IgD-negative memory B cell (primary cell): ENCODE measurements around the gene ARF1. TPM values are rescaled to one million over a fixed set of nuclear protein-coding genes. Genes with fewer than 3 reads are reported as not detected.

ENCODE experiments used
- H3K27ac Mint-ChIP-seq, 3 donors: one replicate each; pipeline ENCODE4 v1.8.0; 2020 to 2022; ENCODE audit warnings: mild to moderate bottlenecking in 3 of 3, mixed read lengths in 3 of 3, moderate library complexity in 1 of 3
- H3K27me3 Mint-ChIP-seq: one replicate; pipeline ENCODE4 v1.8.0; 2021; ENCODE audit warnings: mixed read lengths
- H3K36me3 Mint-ChIP-seq: one replicate; pipeline ENCODE4 v1.8.0; 2020; ENCODE audit warnings: mild to moderate bottlenecking, mixed read lengths
- H3K4me1 Mint-ChIP-seq, 3 donors: one replicate each; pipeline ENCODE4 v1.8.0; 2020 to 2022; ENCODE audit warnings: mixed read lengths in 3 of 3, mild to moderate bottlenecking in 1 of 3
- H3K4me3 Mint-ChIP-seq, 4 donors: one replicate each; pipeline ENCODE4 v1.8.0; 2020 to 2022; ENCODE audit warnings: mild to moderate bottlenecking in 4 of 4, mixed read lengths in 4 of 4, moderate library complexity in 3 of 4
- H3K9me3 Mint-ChIP-seq, 3 donors: one replicate each; pipeline ENCODE4 v1.8.0; 2020 to 2021; ENCODE audit warnings: mixed read lengths in 3 of 3, mild to moderate bottlenecking in 1 of 3
- polyA plus RNA-seq: library from polyadenylated mRNA; unstranded; fragments of 300-500 nt; fragmentation: Illumina TruSeq; gene quantifications from one replicate; pipeline ENCODE4 v1.2.3, GENCODE V29; 2021

The ARF1 gene
- polyA plus RNA-seq, 1 donor from 2014 or later, result 428 TPM

GRCh38 chr1:228062085-228062791 is 20.3 kb upstream of the ARF1 start:
- Mint-ChIP-seq H3K27me3 (peaks cover 28% of the 10 kb centered on the region), H3K4me3 (no peak overlapping the region), H3K27ac (no peak overlapping the region), H3K4me1 (peaks cover 3 to 10% (median 3%) of the 10 kb centered on the region in 3 donors), H3K36me3 (peaks cover 2% of the 10 kb centered on the region), H3K9me3 (no peaks in the 10 kb centered on the region)

DNA sequence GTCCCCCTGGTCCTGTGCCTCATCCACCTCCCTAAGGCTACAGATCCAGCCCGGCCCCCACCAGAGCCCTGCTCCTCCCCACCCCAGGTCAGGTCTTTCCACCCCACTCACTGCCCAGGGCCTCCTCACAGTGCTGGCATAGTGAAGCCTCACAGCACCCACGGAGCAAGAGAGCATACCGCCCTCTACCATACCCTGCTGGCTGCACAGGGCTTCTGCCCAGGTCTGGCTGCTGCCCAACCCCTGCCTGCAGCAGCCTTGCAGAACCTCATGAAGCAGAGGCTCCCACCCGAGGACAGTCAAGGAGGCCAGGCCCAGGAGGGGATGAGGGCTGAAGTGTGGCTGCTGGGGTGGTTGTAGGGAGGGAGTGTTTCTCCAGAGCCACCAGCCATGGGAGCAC is 19.7 kb upstream of the ARF1 start:
- Mint-ChIP-seq H3K36me3 (no peaks in the 10 kb centered on the region), H3K4me1 (peaks cover 3 to 6% (median 3%) of the 10 kb centered on the region in 3 donors)

GRCh38 chr1:228063251-228064191 is 19.0 kb upstream of the ARF1 start:
- H3K27me3 Mint-ChIP-seq, result peaks cover 23% of the 10 kb centered on the region
- H3K4me1 Mint-ChIP-seq, result peaks cover 3 to 6% (median 3%) of the 10 kb centered on the region in 3 donors
- no peak overlapping the region for H3K27ac Mint-ChIP-seq
- no peaks in the 10 kb centered on the region for H3K36me3 Mint-ChIP-seq
- H3K4me3 Mint-ChIP-seq, result no peak overlapping the region
- H3K9me3 Mint-ChIP-seq, result no peaks in the 10 kb centered on the region

More for the DNA sequence above, 19.7 kb upstream of the ARF1 start:
- Mint-ChIP-seq H3K27me3 (peaks cover 28% of the 10 kb centered on the region), H3K9me3 (no peaks in the 10 kb centered on the region), H3K4me3 (no peak overlapping the region), H3K27ac (no peak overlapping the region)

DNA sequence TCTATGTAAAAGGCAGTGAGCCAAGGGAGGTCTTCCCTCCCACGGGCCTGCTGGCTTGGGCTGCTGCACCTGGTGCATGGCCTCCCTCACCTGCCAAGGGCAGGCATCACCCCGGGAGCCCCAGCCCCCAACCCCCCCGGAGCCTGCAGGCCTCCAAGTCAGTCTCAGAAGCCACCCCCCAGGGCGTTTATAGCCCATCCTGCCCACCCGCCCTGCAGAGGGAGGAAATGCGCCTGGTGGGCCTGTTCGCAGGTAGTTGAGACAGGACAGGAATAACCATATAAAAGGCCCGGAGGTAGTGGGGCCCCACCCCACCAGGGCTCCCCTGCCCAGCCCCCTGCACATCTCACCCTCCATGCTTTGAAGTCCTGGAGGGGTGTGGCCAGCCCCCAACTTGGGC is 18.2 kb upstream of the ARF1 start:
- no peak overlapping the region for H3K27ac Mint-ChIP-seq

GRCh38 chr1:228064741-228065542 is 17.6 kb upstream of the ARF1 start:
- H3K27me3 Mint-ChIP-seq, result peaks cover 18% of the 10 kb centered on the region
- peaks cover 3 to 6% (median 3%) of the 10 kb centered on the region in 3 donors for H3K4me1 Mint-ChIP-seq
- no peaks in the 10 kb centered on the region for H3K9me3 Mint-ChIP-seq
- H3K4me3 Mint-ChIP-seq, result no peak overlapping the region
- no peaks in the 10 kb centered on the region for H3K36me3 Mint-ChIP-seq
- H3K27ac Mint-ChIP-seq, result no peak overlapping the region

More for the DNA sequence above, 18.2 kb upstream of the ARF1 start:
- Mint-ChIP-seq H3K36me3 (no peaks in the 10 kb centered on the region), H3K9me3 (no peaks in the 10 kb centered on the region), H3K4me3 (no peak overlapping the region), H3K4me1 (peaks cover 3 to 6% (median 3%) of the 10 kb centered on the region in 3 donors), H3K27me3 (peaks cover 18% of the 10 kb centered on the region)

DNA sequence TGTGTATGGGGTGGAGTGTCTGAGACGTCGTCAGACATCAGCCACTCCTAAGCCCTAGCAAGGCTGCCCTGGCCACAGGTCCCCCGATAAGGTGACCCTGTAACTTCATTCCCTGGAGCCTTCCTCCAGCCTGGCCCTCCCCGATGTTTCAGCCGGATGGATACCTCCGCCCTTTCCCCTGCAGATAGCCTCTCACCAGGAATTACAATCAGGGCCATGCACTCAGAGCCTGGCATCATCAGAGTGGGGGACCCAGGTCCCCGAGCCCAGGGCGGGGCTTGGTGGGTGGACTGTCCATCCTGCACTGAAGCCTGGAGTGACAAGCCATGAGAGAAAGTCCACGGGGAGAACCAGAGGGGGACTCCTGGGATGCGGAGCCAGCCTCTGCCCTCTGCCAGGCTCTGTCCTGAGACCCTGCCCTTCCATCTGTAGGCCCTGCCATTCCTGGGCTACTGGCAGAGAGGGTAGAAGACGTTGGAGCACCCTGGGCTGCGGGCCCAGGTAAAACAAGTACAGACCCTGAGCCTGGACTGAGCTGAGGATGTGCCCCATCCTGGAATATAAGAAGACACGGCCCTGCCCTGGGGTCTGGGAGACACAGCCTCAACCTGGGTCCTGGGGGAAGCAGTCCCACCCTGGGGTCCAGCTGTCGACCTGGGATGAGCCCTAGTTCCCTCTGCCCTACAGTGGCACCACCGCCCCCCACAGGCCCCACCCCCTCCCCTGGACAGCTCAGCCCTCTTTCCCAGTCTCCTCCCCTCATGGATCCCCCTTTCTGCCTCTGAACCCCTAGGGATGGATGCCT is 16.8 kb upstream of the ARF1 start:
- no peaks in the 10 kb centered on the region for H3K36me3 Mint-ChIP-seq

GRCh38 chr1:228066416-228066815 is 16.1 kb upstream of the ARF1 start:
- Mint-ChIP-seq H3K36me3 (no peaks in the 10 kb centered on the region), H3K4me3 (no peak overlapping the region), H3K27ac (no peak overlapping the region), H3K27me3 (peaks cover 10% of the 10 kb centered on the region), H3K9me3 (no peaks in the 10 kb centered on the region), H3K4me1 (no peaks in the 10 kb centered on the region)

More for the DNA sequence above, 16.8 kb upstream of the ARF1 start:
- Mint-ChIP-seq H3K9me3 (no peaks in the 10 kb centered on the region), H3K27ac (no peak overlapping the region), H3K4me1 (peaks cover 3 to 6% (median 3%) of the 10 kb centered on the region in 3 donors), H3K27me3 (peaks cover 17% of the 10 kb centered on the region), H3K4me3 (no peak overlapping the region)

GRCh38 chr1:228066891-228067654 is 15.4 kb upstream of the ARF1 start:
- H3K4me1 Mint-ChIP-seq, result no peaks in the 10 kb centered on the region
- H3K9me3 Mint-ChIP-seq, result no peaks in the 10 kb centered on the region
- H3K4me3 Mint-ChIP-seq, result no peak overlapping the region
- peaks cover 10% of the 10 kb centered on the region for H3K27me3 Mint-ChIP-seq
- no peaks in the 10 kb centered on the region for H3K36me3 Mint-ChIP-seq
- no peak overlapping the region for H3K27ac Mint-ChIP-seq

DNA sequence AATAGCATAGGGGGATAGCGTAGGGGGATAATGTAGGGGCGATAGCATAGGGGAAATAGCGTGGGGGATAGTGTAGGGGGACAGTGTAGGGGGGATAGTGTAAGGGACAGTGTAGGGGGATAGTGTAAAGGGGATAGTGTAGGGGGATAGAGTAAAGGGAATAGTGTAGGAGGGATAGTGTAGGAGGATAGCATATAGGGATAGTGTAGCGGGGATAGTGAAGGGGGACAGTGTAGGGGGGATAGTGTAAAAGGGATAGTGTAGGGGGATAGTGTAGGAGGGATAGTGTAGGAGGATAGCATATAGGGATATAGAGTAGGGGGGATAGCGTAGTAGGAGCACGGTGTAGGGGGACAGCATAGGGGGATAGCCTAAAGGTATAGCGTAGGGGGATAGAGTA is 14.1 kb upstream of the ARF1 start:
- Mint-ChIP-seq H3K9me3 (no peaks in the 10 kb centered on the region), H3K36me3 (no peaks in the 10 kb centered on the region), H3K27me3 (peaks cover 10% of the 10 kb centered on the region), H3K4me3 (no peak overlapping the region), H3K27ac (no peak overlapping the region), H3K4me1 (no peaks in the 10 kb centered on the region)

DNA sequence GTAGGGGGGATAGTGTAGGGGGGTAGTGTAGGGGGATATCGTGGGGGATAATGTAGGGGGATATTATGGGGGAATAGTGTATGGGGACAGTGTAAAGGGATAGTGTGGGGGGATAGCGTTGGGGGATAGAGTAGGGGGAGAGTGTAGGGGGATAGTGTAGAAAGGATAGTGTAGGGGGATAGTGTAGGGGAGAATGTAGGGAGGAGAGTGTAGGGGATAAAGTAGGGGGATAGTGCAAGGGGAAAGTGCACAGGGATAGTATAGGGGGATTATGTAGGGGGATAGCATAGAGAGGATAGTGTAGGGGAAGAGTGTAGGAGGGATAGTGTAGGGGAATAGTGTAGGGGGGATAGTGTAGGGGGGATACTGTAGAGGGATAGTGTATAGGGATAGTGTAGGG is 12.3 kb upstream of the ARF1 start:
- Mint-ChIP-seq H3K4me1 (peaks cover 0 to 7% (median 1%) of the 10 kb centered on the region in 3 donors), H3K9me3 (no peaks in the 10 kb centered on the region), H3K36me3 (no peaks in the 10 kb centered on the region), H3K4me3 (no peak overlapping the region), H3K27ac (no peak overlapping the region), H3K27me3 (peaks cover 8% of the 10 kb centered on the region)

GRCh38 chr1:228070851-228071250 is 11.7 kb upstream of the ARF1 start:
- H3K27ac Mint-ChIP-seq, result no peak overlapping the region
- no peaks in the 10 kb centered on the region for H3K9me3 Mint-ChIP-seq
- no peaks in the 10 kb centered on the region for H3K36me3 Mint-ChIP-seq
- H3K4me1 Mint-ChIP-seq, result peaks cover 0 to 7% (median 2%) of the 10 kb centered on the region in 3 donors
- no peak overlapping the region for H3K4me3 Mint-ChIP-seq
- H3K27me3 Mint-ChIP-seq, result peaks cover 5% of the 10 kb centered on the region

GRCh38 chr1:228071839-228072657 is 10.5 kb upstream of the ARF1 start:
- H3K27me3 Mint-ChIP-seq, result no peaks in the 10 kb centered on the region
- no peak overlapping the region for H3K4me3 Mint-ChIP-seq
- H3K27ac Mint-ChIP-seq, result no peak overlapping the region
- no peaks in the 10 kb centered on the region for H3K9me3 Mint-ChIP-seq
- H3K36me3 Mint-ChIP-seq, result peaks cover 1% of the 10 kb centered on the region
- peaks cover 0 to 7% (median 5%) of the 10 kb centered on the region in 3 donors for H3K4me1 Mint-ChIP-seq

DNA sequence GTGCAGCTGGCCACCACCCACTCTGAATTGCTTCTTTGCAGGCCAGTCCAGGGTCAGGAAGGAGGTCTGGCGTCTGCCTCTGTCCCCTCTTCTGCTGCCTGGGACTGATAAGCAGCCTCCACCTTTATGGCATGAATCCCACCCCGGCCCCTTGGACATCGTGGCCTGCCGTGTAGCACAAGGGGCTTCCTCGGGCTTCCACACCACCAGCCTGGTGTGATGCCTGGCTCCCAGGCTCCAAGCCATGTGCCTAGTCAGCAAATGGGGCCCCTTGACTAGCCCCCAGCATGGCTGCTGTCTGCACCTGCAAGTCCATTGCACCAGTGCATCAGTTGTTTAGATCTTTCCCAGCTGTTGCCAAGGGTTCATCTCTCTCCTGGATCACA is 9.9 kb upstream of the ARF1 start:
- H3K27ac Mint-ChIP-seq, result no peak overlapping the region
- H3K4me3 Mint-ChIP-seq, result no peak overlapping the region
- no peaks in the 10 kb centered on the region for H3K9me3 Mint-ChIP-seq
- H3K27me3 Mint-ChIP-seq, result no peaks in the 10 kb centered on the region
- peaks cover 1% of the 10 kb centered on the region for H3K36me3 Mint-ChIP-seq
- H3K4me1 Mint-ChIP-seq, result peaks cover 2 to 7% (median 5%) of the 10 kb centered on the region in 3 donors
